Measurements from ENCODE around the gene BEND6. TPM values are rescaled to one million over a fixed set of nuclear protein-coding genes. Genes with fewer than 3 reads are reported as not detected.

The BEND6 gene
- total and polyA plus RNA-seq, 2 donors (not counting 1 experiment from before 2014, with no cell fraction given): not detected

GRCh38 chr6:56949925-56950495 lies 4.9 kb upstream of the BEND6 start:
- no CpG with 5 or more reads among the region's 1 CpG for WGBS (ENCODE audit: insufficient coverage)
- CTCF ChIA-PET: interaction anchor here (1.1 kb wide), 1 partner anchor 46 kb away, joined by 3 read pairs; no protein-coding TSS in a partner anchor
- intact Hi-C loops (cut with micrococcal nuclease): no loop called here
- no peak overlapping the region for H2AFZ ChIP-seq (ENCODE audit: insufficient read depth, low read depth, low read length, poor library complexity, severe bottlenecking)
- POLR2A ChIA-PET: no interaction called here
- DNase-seq (no peak), ATAC-seq (ENCODE audit: low read depth) (no peak)
- TF ChIP-seq CTCF (IDR thresholded peaks at IDR 0.05): no peak
- H3K4me1 Mint-ChIP-seq: peaks cover 17% of the 10 kb centered on the region
- no peak overlapping the region for H3K9ac ChIP-seq (ENCODE audit: low read length)
- H3K27ac ChIP-seq (ENCODE audit: low read length in 2 of 2): no peak overlapping the region
- H3K36me3 ChIP-seq (replicated peaks in 1 of 2; ENCODE audit: control extremely low read depth in 1 of 2, control insufficient read depth in 1 of 2, extremely low read depth in 1 of 2, insufficient read depth in 2 of 2, low read length in 1 of 2): no peaks in the 10 kb centered on the region
- H3K9me3 Mint-ChIP-seq (ENCODE audit: insufficient read depth): no peaks in the 10 kb centered on the region
- no peaks in the 10 kb centered on the region for H4K20me1 ChIP-seq (ENCODE audit: control insufficient read depth, insufficient read depth, low read length, poor library complexity, severe bottlenecking)
- H3K4me3 Mint-ChIP-seq: no peak overlapping the region
- no peak overlapping the region for H3K4me2 ChIP-seq (replicated peaks; ENCODE audit: low read depth, low read length, poor library complexity, severe bottlenecking)
- no peak overlapping the region for H3K4me3 ChIP-seq (ENCODE audit: control extremely low read depth in 1 of 5, extremely low read depth in 1 of 5, insufficient read depth in 1 of 5, low read depth in 2 of 5, low read length in 4 of 5)
- peaks cover 11% of the 10 kb centered on the region in 2 donors for H3K4me1 ChIP-seq (ENCODE audit: control insufficient read depth in 2 of 2, insufficient read depth in 2 of 2, low read length in 2 of 2)
- peaks cover 0 to 38% (median 19%) of the 10 kb centered on the region in 4 experiments for H3K27me3 ChIP-seq (replicated peaks in 1 of 4; ENCODE audit: control extremely low read depth in 1 of 4, control insufficient read depth in 3 of 4, insufficient read depth in 4 of 4, low read length in 3 of 4)
- H3K79me2 ChIP-seq (ENCODE audit: control insufficient read depth, insufficient read depth, low read length): no peaks in the 10 kb centered on the region
- H3K27ac Mint-ChIP-seq: no peak overlapping the region
- peaks cover 0 to 4% (median 0%) of the 10 kb centered on the region in 3 donors for H3K9me3 ChIP-seq (ENCODE audit: control extremely low read depth in 1 of 3, control insufficient read depth in 2 of 3, insufficient read depth in 1 of 3, low read length in 2 of 3)
- H3K27me3 Mint-ChIP-seq: peaks cover 58% of the 10 kb centered on the region

GRCh38 chr6:56951049-56951831 lies 3.7 kb upstream of the BEND6 start:
- H3K27ac Mint-ChIP-seq: no peak overlapping the region

More at GRCh38 chr6:56951049-56951831, 3.7 kb upstream of the BEND6 start:
- H2AFZ ChIP-seq (ENCODE audit: insufficient read depth, low read depth, low read length, poor library complexity, severe bottlenecking): no peak overlapping the region
- H3K36me3 ChIP-seq (replicated peaks in 1 of 2; ENCODE audit: control extremely low read depth in 1 of 2, control insufficient read depth in 1 of 2, extremely low read depth in 1 of 2, insufficient read depth in 2 of 2, low read length in 1 of 2): no peaks in the 10 kb centered on the region
- H3K4me2 ChIP-seq (replicated peaks; ENCODE audit: low read depth, low read length, poor library complexity, severe bottlenecking): no peak overlapping the region
- no peak overlapping the region for H3K4me3 ChIP-seq (ENCODE audit: control extremely low read depth in 1 of 5, extremely low read depth in 1 of 5, insufficient read depth in 1 of 5, low read depth in 2 of 5, low read length in 4 of 5)
- no peaks in the 10 kb centered on the region for H4K20me1 ChIP-seq (ENCODE audit: control insufficient read depth, insufficient read depth, low read length, poor library complexity, severe bottlenecking)
- no peak for ATAC-seq (ENCODE audit: low read depth)
- POLR2A ChIA-PET: no interaction called here
- peaks cover 19 to 20% of the 10 kb centered on the region in 2 donors for H3K4me1 ChIP-seq (ENCODE audit: control insufficient read depth in 2 of 2, insufficient read depth in 2 of 2, low read length in 2 of 2)
- peaks cover 0 to 35% (median 29%) of the 10 kb centered on the region in 4 experiments for H3K27me3 ChIP-seq (replicated peaks in 1 of 4; ENCODE audit: control extremely low read depth in 1 of 4, control insufficient read depth in 3 of 4, insufficient read depth in 4 of 4, low read length in 3 of 4)
- CTCF ChIA-PET: interaction anchor here (1.1 kb wide), 1 partner anchor 47 kb away, joined by 3 read pairs; no protein-coding TSS in a partner anchor
- WGBS (ENCODE audit: insufficient coverage): 71% methylated on average over 2 of the region's 3 CpGs
- Mint-ChIP-seq H3K4me3 (no peak overlapping the region), H3K9me3 (ENCODE audit: insufficient read depth) (no peaks in the 10 kb centered on the region), H3K4me1 (peaks cover 24% of the 10 kb centered on the region), H3K27me3 (peaks cover 60% of the 10 kb centered on the region)
- H3K79me2 ChIP-seq (ENCODE audit: control insufficient read depth, insufficient read depth, low read length): no peaks in the 10 kb centered on the region
- DNase-seq: no peak
- intact Hi-C loops (cut with micrococcal nuclease): no loop called here
- H3K9me3 ChIP-seq (ENCODE audit: control extremely low read depth in 1 of 3, control insufficient read depth in 2 of 3, insufficient read depth in 1 of 3, low read length in 2 of 3): peaks cover 0 to 12% (median 0%) of the 10 kb centered on the region in 3 donors
- TF ChIP-seq CTCF (IDR thresholded peaks at IDR 0.05): no peak
- H3K9ac ChIP-seq (ENCODE audit: low read length): no peak overlapping the region
- no peak overlapping the region for H3K27ac ChIP-seq (ENCODE audit: low read length in 2 of 2)

Measured in B cell (primary cell).